Upper lobe of left lung (tissue), 4 donors: ENCODE measurements around the gene ENTPD6.
A peak's percentile ranks its signal among the peaks of the same experiment; 100 is the strongest.

Source experiments
- POLR2A ChIP-seq, 4 donors: fragments of 450-650 bp; IDR thresholded peaks; one replicate each; pipeline ENCODE4 v1.5.1; 2016 to 2017; ENCODE audit warnings: antibody characterized with exemption in 4 of 4, mild to moderate bottlenecking in 2 of 4
- POLR2AphosphoS5 ChIP-seq, 2 donors: sonication (generic); formaldehyde crosslinking; IDR thresholded peaks; one replicate each; pipeline ENCODE4 v1.5.1; 2017; ENCODE audit warnings: antibody characterized with exemption in 2 of 2
- TF ChIP-seq, protein P1 (sequence below), 6 experiments: fragments of 450-650 bp in 4 of 6; fragments of 200-600 bp in 2 of 6; sonication (generic) in 2 of 6; IDR thresholded peaks; one replicate each; pipeline ENCODE4 v1.5.1; 2016 to 2019; ENCODE audit warnings: antibody characterized with exemption in 6 of 6

DNA sequence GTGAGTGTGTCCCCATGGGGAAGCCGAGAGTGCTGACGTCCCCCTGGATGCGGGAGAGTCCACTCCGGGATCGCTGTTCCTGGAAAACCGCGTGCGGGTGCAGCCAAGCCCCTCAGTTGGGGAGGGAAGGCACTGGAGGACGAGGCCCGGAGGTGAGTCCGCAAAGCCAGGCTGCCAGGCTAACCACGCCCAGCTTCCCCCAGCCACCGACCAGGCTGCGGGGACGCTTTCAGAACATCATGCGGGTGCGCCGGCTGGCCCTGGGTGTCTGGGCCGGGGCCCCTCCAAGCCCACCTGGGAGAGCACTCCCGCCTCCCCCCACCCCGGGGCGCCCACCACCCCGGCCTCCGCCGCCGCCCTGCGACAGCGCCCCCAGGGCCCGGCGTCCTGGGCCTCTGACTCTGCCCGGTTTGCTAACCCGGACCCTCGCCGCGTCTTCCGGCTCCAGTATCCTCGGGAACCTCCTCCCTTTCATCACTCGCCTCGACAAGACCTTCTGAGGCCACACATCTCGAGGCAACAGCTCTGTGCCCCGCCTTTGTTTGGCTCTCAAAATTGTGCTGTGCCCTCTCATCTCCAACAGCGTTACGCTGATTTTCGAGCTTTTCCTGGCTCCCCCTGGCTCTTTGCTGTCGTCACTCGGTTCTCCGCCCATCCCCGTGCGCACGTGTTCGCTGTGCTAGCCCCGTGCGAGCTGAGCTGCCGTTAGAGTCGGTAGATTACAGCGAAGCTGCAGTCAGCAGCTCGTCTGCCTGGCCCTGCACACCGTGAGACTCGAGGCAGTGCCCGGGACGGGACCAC lies 47.1 kb upstream of the ENTPD6 start:
- TF ChIP-seq, protein P1, sequence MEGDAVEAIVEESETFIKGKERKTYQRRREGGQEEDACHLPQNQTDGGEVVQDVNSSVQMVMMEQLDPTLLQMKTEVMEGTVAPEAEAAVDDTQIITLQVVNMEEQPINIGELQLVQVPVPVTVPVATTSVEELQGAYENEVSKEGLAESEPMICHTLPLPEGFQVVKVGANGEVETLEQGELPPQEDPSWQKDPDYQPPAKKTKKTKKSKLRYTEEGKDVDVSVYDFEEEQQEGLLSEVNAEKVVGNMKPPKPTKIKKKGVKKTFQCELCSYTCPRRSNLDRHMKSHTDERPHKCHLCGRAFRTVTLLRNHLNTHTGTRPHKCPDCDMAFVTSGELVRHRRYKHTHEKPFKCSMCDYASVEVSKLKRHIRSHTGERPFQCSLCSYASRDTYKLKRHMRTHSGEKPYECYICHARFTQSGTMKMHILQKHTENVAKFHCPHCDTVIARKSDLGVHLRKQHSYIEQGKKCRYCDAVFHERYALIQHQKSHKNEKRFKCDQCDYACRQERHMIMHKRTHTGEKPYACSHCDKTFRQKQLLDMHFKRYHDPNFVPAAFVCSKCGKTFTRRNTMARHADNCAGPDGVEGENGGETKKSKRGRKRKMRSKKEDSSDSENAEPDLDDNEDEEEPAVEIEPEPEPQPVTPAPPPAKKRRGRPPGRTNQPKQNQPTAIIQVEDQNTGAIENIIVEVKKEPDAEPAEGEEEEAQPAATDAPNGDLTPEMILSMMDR (IDR thresholded peaks at IDR 0.05): no peak
- TF ChIP-seq POLR2A (IDR thresholded peaks at IDR 0.05): no peak
- peak in 1 of 2 donors; percentile 7 for TF ChIP-seq POLR2AphosphoS5 (IDR thresholded peaks at IDR 0.05)
